Mucosa of descending colon (tissue), 3 donors: Measurements from ENCODE around the gene LRG1. TPM values are rescaled to one million over a fixed set of nuclear protein-coding genes. Genes with fewer than 3 reads are reported as not detected.

Source experiments
- ATAC-seq: fragments of 200-7000 bp; cut with Tn5 transposase; one replicate; pipeline ENCODE4 v1.9.1; 2020; ENCODE audit warnings: mild to moderate bottlenecking, moderate library complexity
- DNase-seq, 3 donors: peaks; one replicate each; pipeline ENCODE4 v3.0.0-alpha.2; 2020
- H3K36me3 ChIP-seq: fragments of 200-600 bp; one replicate; pipeline ENCODE4 v1.8.0; 2021; ENCODE audit warnings: low read depth, mild to moderate bottlenecking
- H3K4me1 ChIP-seq: fragments of 200-600 bp; one replicate; pipeline ENCODE4 v1.8.0; 2021; ENCODE audit warnings: low read depth, mild to moderate bottlenecking
- H3K4me3 ChIP-seq: fragments of 200-600 bp; one replicate; pipeline ENCODE4 v1.8.0; 2021; ENCODE audit warnings: mild to moderate bottlenecking
- H3K9me3 ChIP-seq: fragments of 200-600 bp; one replicate; pipeline ENCODE4 v1.8.0; 2021; ENCODE audit warnings: mild to moderate bottlenecking
- CTCF ChIP-seq: fragments of 200-600 bp; IDR thresholded peaks from one replicate; pipeline ENCODE4 v1.8.0; 2022; ENCODE audit warnings: antibody characterized with exemption, mild to moderate bottlenecking
- intact Hi-C, 2 donors: fragments of 100-400 bp; cut with DNase I in 1 of 2; cut with micrococcal nuclease in 1 of 2; formaldehyde crosslinking; loops; one replicate each; pipeline versions ENCODE4 v1.11.0 to v1.11.1; 2022; cut with DNase I, micrococcal nuclease
- total RNA-seq, 3 donors: library from RNA; stranded (reverse); fragmentation: NEBNext Ultra II Directional in 2 of 3; extraction: Animal tissue kit (Norgen Biotek cat#: 25700) in 2 of 3; gene quantifications; one replicate each; pipeline versions ENCODE4 v1.2.1 to v1.2.4, GENCODE V29; 2021 to 2023
- donor health status: DM: no; HTN: no; CAD: no; lungs with moderate emphysema.
- donor health status: DM: no; HTN: no; CAD: no.
- donor health status: DM: no; HTN: yes; CAD: no.

LRG1 gene
- total RNA-seq, 3 donors from 2014 or later: 7.9 to 25.0 (median 22.8) TPM

GRCh38 chr19:4580961-4581665 lies 41.3 kb upstream of the LRG1 start:
- Histone ChIP-seq H3K9me3 (no peaks in the 10 kb centered on the region), H3K4me3 (no peak overlapping the region), H3K36me3 (no peaks in the 10 kb centered on the region), H3K4me1 (peaks cover 10% of the 10 kb centered on the region)
- intact Hi-C loops: no loop called here
- no peak for DNase-seq
- TF ChIP-seq CTCF: no peak
- ATAC-seq: no peak

GRCh38 chr19:4580021-4580901 lies 40.4 kb upstream of the LRG1 start:
- no peak for ATAC-seq
- peaks cover 10% of the 10 kb centered on the region for H3K4me1 ChIP-seq
- no peaks in the 10 kb centered on the region for H3K36me3 ChIP-seq
- no peak overlapping the region for H3K4me3 ChIP-seq
- DNase-seq: no peak
- no peaks in the 10 kb centered on the region for H3K9me3 ChIP-seq
- intact Hi-C loops: no loop called here
- TF ChIP-seq CTCF: no peak

- Histone ChIP-seq H3K9me3 (no peaks in the 10 kb centered on the region), H3K36me3 (no peaks in the 10 kb centered on the region), H3K4me1 (peaks cover 4% of the 10 kb centered on the region), H3K4me3 (no peak overlapping the region)
- DNase-seq: no peak
- intact Hi-C loops: no loop called here
- ATAC-seq: no peak
- TF ChIP-seq CTCF: no peak
These were observed 39.6 kb upstream of the LRG1 start for GRCh38 chr19:4579389-4579788.

- Histone ChIP-seq H3K4me3 (no peak overlapping the region), H3K36me3 (no peaks in the 10 kb centered on the region), H3K9me3 (no peaks in the 10 kb centered on the region), H3K4me1 (no peaks in the 10 kb centered on the region)
- TF ChIP-seq CTCF: no peak
- DNase-seq (no peak), ATAC-seq (no peak)
- intact Hi-C loops: no loop called here
These were observed 38.9 kb upstream of the LRG1 start for GRCh38 chr19:4578552-4579248.

GRCh38 chr19:4577020-4577782 lies 37.4 kb upstream of the LRG1 start:
- Histone ChIP-seq H3K36me3 (no peaks in the 10 kb centered on the region), H3K4me3 (no peak overlapping the region), H3K4me1 (no peaks in the 10 kb centered on the region), H3K9me3 (no peaks in the 10 kb centered on the region)
- intact Hi-C loops: no loop called here
- DNase-seq (no peak), ATAC-seq (no peak)
- no peak for TF ChIP-seq CTCF
